Neutrophil (primary cell): ENCODE measurements around the gene TLR9.
A peak's percentile ranks its signal among the peaks of the same experiment; 100 is the strongest.

Experiments
- H3K27ac ChIP-seq: fragments of 200-600 bp; sonication (generic); 2 replicates; pipeline ENCODE4 v1.5.1; 2016; ENCODE audit warnings: mild to moderate bottlenecking, moderate library complexity
- H3K27me3 ChIP-seq: fragments of 200-600 bp; sonication (generic); 2 replicates; pipeline ENCODE4 v1.6.0; 2016; ENCODE audit warnings: mild to moderate bottlenecking
- H3K36me3 ChIP-seq: fragments of 200-600 bp; sonication (generic); 2 replicates; pipeline ENCODE4 v1.5.1; 2017
- H3K4me1 ChIP-seq, 2 experiments: fragments of 200-600 bp in 1 of 2; sonication (generic) in 1 of 2; 1 replicate in 1 of 2; 2 replicates in 1 of 2; pipeline versions ENCODE4 v1.5.1 to v1.6.1; 2013 to 2016; ENCODE audit warnings: low read depth in 1 of 2, low read length in 1 of 2, mild to moderate bottlenecking in 1 of 2, moderate library complexity in 1 of 2; ENCODE audit not compliant: control insufficient read depth in 1 of 2, insufficient read depth in 1 of 2
- H3K4me3 ChIP-seq, 2 experiments: fragments of 200-600 bp in 1 of 2; sonication (generic) in 1 of 2; 1 replicate in 1 of 2; 2 replicates in 1 of 2; pipeline ENCODE4 v1.5.1; 2013 to 2016; ENCODE audit warnings: low read depth in 1 of 2, low read length in 1 of 2, mild to moderate bottlenecking in 1 of 2, moderate library complexity in 1 of 2
- H3K9me3 ChIP-seq: fragments of 200-600 bp; sonication (generic); 2 replicates; pipeline ENCODE4 v1.5.1; 2016
- CTCF ChIP-seq: fragments of 200-600 bp; sonication (generic); IDR thresholded peaks from 2 replicates; pipeline ENCODE4 v1.5.1; 2016; ENCODE audit warnings: antibody characterized with exemption

The TLR9 gene

GRCh38 chr3:52268036-52268435 is 42.6 kb upstream of the TLR9 start:
- H3K27me3 ChIP-seq: no peaks in the 10 kb centered on the region
- no peaks in the 10 kb centered on the region for H3K9me3 ChIP-seq
- TF ChIP-seq CTCF: no peak
- H3K36me3 ChIP-seq: peaks cover 62% of the 10 kb centered on the region
- H3K4me1 ChIP-seq: peaks cover 44 to 53% of the 10 kb centered on the region in 2 experiments
- peak overlapping the region; percentile 40 for H3K27ac ChIP-seq
- H3K4me3 ChIP-seq: no peak overlapping the region

- Histone ChIP-seq H3K4me1 (peaks cover 33 to 41% of the 10 kb centered on the region in 2 experiments), H3K27me3 (no peaks in the 10 kb centered on the region), H3K9me3 (no peaks in the 10 kb centered on the region), H3K4me3 (no peak overlapping the region), H3K36me3 (peaks cover 81% of the 10 kb centered on the region), H3K27ac (no peak overlapping the region)
- no peak for TF ChIP-seq CTCF
These were observed 39.9 kb upstream of the TLR9 start for GRCh38 chr3:52265387-52265786.

- H3K4me3 ChIP-seq: no peak overlapping the region
- no peaks in the 10 kb centered on the region for H3K27me3 ChIP-seq
- H3K27ac ChIP-seq: peak overlapping the region; percentile 65
- peaks cover 19 to 26% of the 10 kb centered on the region in 2 experiments for H3K4me1 ChIP-seq
- H3K9me3 ChIP-seq: no peaks in the 10 kb centered on the region
- TF ChIP-seq CTCF: no peak
- peaks cover 93% of the 10 kb centered on the region for H3K36me3 ChIP-seq
These were observed 37.0 kb upstream of the TLR9 start for GRCh38 chr3:52262447-52262846.

GRCh38 chr3:52259448-52259847 is 34.0 kb upstream of the TLR9 start:
- H3K4me3 ChIP-seq: no peak overlapping the region
- peaks cover 95% of the 10 kb centered on the region for H3K36me3 ChIP-seq
- peaks cover 19 to 25% of the 10 kb centered on the region in 2 experiments for H3K4me1 ChIP-seq
- no peaks in the 10 kb centered on the region for H3K27me3 ChIP-seq
- H3K9me3 ChIP-seq: no peaks in the 10 kb centered on the region
- no peak overlapping the region for H3K27ac ChIP-seq
- no peak for TF ChIP-seq CTCF

- Histone ChIP-seq H3K27ac (no peak overlapping the region), H3K9me3 (no peaks in the 10 kb centered on the region), H3K4me3 (no peak overlapping the region), H3K36me3 (peaks cover 96% of the 10 kb centered on the region), H3K27me3 (no peaks in the 10 kb centered on the region), H3K4me1 (peaks cover 20 to 24% of the 10 kb centered on the region in 2 experiments)
- TF ChIP-seq CTCF: no peak
These were observed 33.6 kb upstream of the TLR9 start for GRCh38 chr3:52259035-52259434.

GRCh38 chr3:52257911-52258310 is 32.5 kb upstream of the TLR9 start:
- H3K9me3 ChIP-seq: no peaks in the 10 kb centered on the region
- no peak overlapping the region for H3K27ac ChIP-seq
- H3K4me3 ChIP-seq: no peak overlapping the region
- no peak for TF ChIP-seq CTCF
- peaks cover 94% of the 10 kb centered on the region for H3K36me3 ChIP-seq
- H3K27me3 ChIP-seq: no peaks in the 10 kb centered on the region
- H3K4me1 ChIP-seq: peaks cover 21 to 25% of the 10 kb centered on the region in 2 experiments
